Panc1 (cell line): Measurements from ENCODE around the gene COL6A1. TPM values are rescaled to one million over a fixed set of nuclear protein-coding genes. Genes with fewer than 3 reads are reported as not detected.

Source experiments
- ATAC-seq: fragments of 200-7000 bp; cut with Tn5 transposase; 2 replicates; pipeline ENCODE4 v1.9.1; 2020; ENCODE audit warnings: mild to moderate bottlenecking, moderate library complexity
- BruUV-seq: library from RNA; stranded (reverse); fragments of 400-500 nt; replicated peaks from 2 replicates; lab custom pipeline; 2021; lab: Mats Ljungman, UMichigan
- CTCF ChIA-PET: fragments of 300-600 bp; sonication (Branson Sonifier 250); formaldehyde crosslinking; loops from one replicate; lab custom pipeline; 2022; ENCODE audit warnings: antibody characterized with exemption; lab: Charles Lee
- POLR2A ChIA-PET: fragments of 300-600 bp; sonication (Branson Sonifier 250); formaldehyde crosslinking; loops from one replicate; lab custom pipeline; 2022; ENCODE audit warnings: antibody characterized with exemption; lab: Charles Lee
- DNase-seq: peaks from one replicate; pipeline ENCODE4 v3.0.0-alpha.2; 2010; ENCODE audit warnings: low read depth, low spot score
- H3K27ac ChIP-seq: 2 replicates; pipeline ENCODE4 v1.5.1; 2011; ENCODE audit warnings: mild to moderate bottlenecking, low read length, inconsistent platforms
- H3K27me3 ChIP-seq: fragments of 200-500 bp; sonication (Bioruptor generic); 2 replicates; pipeline ENCODE4 v1.6.0; 2014; ENCODE audit warnings: low read length, inconsistent platforms; ENCODE audit not compliant: control insufficient read depth, insufficient read depth
- H3K36me3 ChIP-seq: fragments of 200-500 bp; sonication (Bioruptor generic); 2 replicates; pipeline ENCODE4 v1.5.1; 2014; ENCODE audit warnings: inconsistent platforms, mild to moderate bottlenecking, low read length, moderate library complexity; ENCODE audit not compliant: control insufficient read depth, insufficient read depth
- H3K4me1 ChIP-seq: 2 replicates; pipeline ENCODE4 v1.5.1; 2011; ENCODE audit warnings: inconsistent platforms, mild to moderate bottlenecking, low read length, moderate library complexity; ENCODE audit not compliant: control insufficient read depth, insufficient read depth
- H3K4me3 ChIP-seq, 2 experiments: 2 replicates each; pipeline ENCODE4 v1.5.1; 2011 to 2012; ENCODE audit warnings: low read depth in 2 of 2, low read length in 2 of 2, mild to moderate bottlenecking in 2 of 2, inconsistent platforms in 1 of 2, moderate library complexity in 1 of 2
- H3K9me3 ChIP-seq: fragments of 200-500 bp; sonication (Bioruptor generic); 2 replicates; pipeline ENCODE4 v1.5.1; 2014; ENCODE audit warnings: low read depth, mild to moderate bottlenecking, inconsistent platforms, low read length, moderate library complexity; ENCODE audit not compliant: control insufficient read depth, insufficient read depth
- CTCF ChIP-seq: fragments of 450-650 bp; IDR thresholded peaks from 2 replicates; pipeline ENCODE4 v1.5.1; 2017; ENCODE audit warnings: mild to moderate bottlenecking
- POLR2AphosphoS5 ChIP-seq: IDR thresholded peaks from 2 replicates; pipeline ENCODE4 v1.6.1; 2012; ENCODE audit warnings: mild to moderate bottlenecking, low read depth, low read length, moderate library complexity
- REST ChIP-seq, 2 experiments: IDR thresholded peaks; 2 replicates each; pipeline ENCODE4 v1.6.1; 2011 to 2012; ENCODE audit warnings: low read depth in 2 of 2, control low read depth in 1 of 2, low read length in 1 of 2, mild to moderate bottlenecking in 1 of 2, moderate library complexity in 1 of 2; ENCODE audit not compliant: insufficient read depth in 1 of 2
- SIN3A ChIP-seq: IDR thresholded peaks from 2 replicates; pipeline ENCODE4 v1.6.1; 2012; ENCODE audit warnings: low read depth, mild to moderate bottlenecking, low read length, moderate library complexity, borderline replicate concordance; ENCODE audit not compliant: insufficient read depth
- TCF7L2 ChIP-seq: IDR thresholded peaks from 2 replicates; pipeline ENCODE4 v1.6.1; 2011; ENCODE audit warnings: mild to moderate bottlenecking, low read depth, low read length, inconsistent platforms
- in situ Hi-C: cut with HindIII; loops from 2 replicates; pipeline ENCODE4 v1.10.0; 2016; ENCODE audit warnings: low sequenced_read_pairs, low pct_unique_long_range_greater_than_20kb
- intact Hi-C: fragments of 100-400 bp; cut with micrococcal nuclease; formaldehyde crosslinking; loops from one replicate; pipeline ENCODE4 v1.10.0; 2022; ENCODE audit not compliant: unreplicated experiment
- total RNA-seq: library from RNA; stranded (reverse); gene quantifications from one replicate; pipeline ENCODE4 v1.2.1, GENCODE V29; 2021; ENCODE audit not compliant: unreplicated experiment

COL6A1 gene
- total RNA-seq, 1 experiment from 2014 or later, result 34.2 TPM

- intact Hi-C loops, result no loop called here
- no TSS peak for BruUV-seq
- ATAC-seq (no peak), DNase-seq (no peak)
- Histone ChIP-seq H3K4me3 (peak overlapping the region in 1 of 2 experiments; percentile 47; a peak in 1 of 4 replicates), H3K4me1 (no peaks in the 10 kb centered on the region), H3K36me3 (no peaks in the 10 kb centered on the region), H3K27me3 (no peaks in the 10 kb centered on the region), H3K27ac (no peak overlapping the region), H3K9me3 (no peaks in the 10 kb centered on the region)
- in situ Hi-C loops, result no loop called here
- TF ChIP-seq POLR2AphosphoS5, result no peak
- TF ChIP-seq TCF7L2, result no peak
- POLR2A ChIA-PET, result no interaction called here
- CTCF ChIA-PET, result no interaction called here
Measured at GRCh38 chr21:45982758-45983648, 1.4 kb downstream of the COL6A1 start.

GRCh38 chr21:45983649-45983965, 2.0 kb downstream of the COL6A1 start:
- no peaks in the 10 kb centered on the region for H3K9me3 ChIP-seq
- DNase-seq (no peak), ATAC-seq (no peak)
- H3K4me1 ChIP-seq, result no peaks in the 10 kb centered on the region
- H3K27me3 ChIP-seq, result no peaks in the 10 kb centered on the region
- H3K27ac ChIP-seq, result no peak overlapping the region
- TF ChIP-seq TCF7L2 (no peak), POLR2AphosphoS5 (no peak), REST (IDR thresholded peaks at IDR 0.05; ENCODE audit: insufficient read depth in 1 of 2, low read depth in 2 of 2, low read length in 1 of 2) (no peak), CTCF (no peak), SIN3A (no peak)
- intact Hi-C loops (no loop called here), in situ Hi-C loops (no loop called here)
- no TSS peak for BruUV-seq
- POLR2A ChIA-PET, result no interaction called here
- no peak overlapping the region for H3K4me3 ChIP-seq
- CTCF ChIA-PET, result no interaction called here
- H3K36me3 ChIP-seq, result no peaks in the 10 kb centered on the region

GRCh38 chr21:45983981-45984551, 2.5 kb downstream of the COL6A1 start:
- Histone ChIP-seq H3K27me3 (no peaks in the 10 kb centered on the region), H3K27ac (no peak overlapping the region), H3K4me1 (no peaks in the 10 kb centered on the region), H3K9me3 (no peaks in the 10 kb centered on the region), H3K4me3 (no peak overlapping the region), H3K36me3 (no peaks in the 10 kb centered on the region)
- intact Hi-C loops, result no loop called here
- ChIA-PET CTCF (no interaction called here), POLR2A (no interaction called here)
- no peak for DNase-seq
- no peak for ATAC-seq
- TF ChIP-seq REST (IDR thresholded peaks at IDR 0.05; ENCODE audit: insufficient read depth in 1 of 2, low read depth in 2 of 2, low read length in 1 of 2) (no peak), POLR2AphosphoS5 (no peak), CTCF (no peak), TCF7L2 (no peak), SIN3A (no peak)
- BruUV-seq, result no TSS peak
- in situ Hi-C loops, result no loop called here
